ENCODE measurements around the gene TMEM106B. TPM values are rescaled to one million over a fixed set of nuclear protein-coding genes. Genes with fewer than 3 reads are reported as not detected.
A peak's percentile ranks its signal among the peaks of the same experiment; 100 is the strongest.
"Not testable (repeated sequence)": the region's sequence is repeated elsewhere in the genome, so short reads cannot be mapped to it uniquely, and the experiment has no call there.

Gene TMEM106B
- total RNA-seq = 10 to 100 TPM; 39.2 to 58.8 (median 46.0) TPM
- 10 to 100 TPM; 18.3 to 30.7 TPM for polyA plus RNA-seq
- long read RNA-seq, donor 1, full-length matches to known transcripts = 78 of 104 reads
- long read RNA-seq, donor 1, partial matches to known transcripts = 12 of 104 reads
- long read RNA-seq, donor 1, other reads (novel, unspliced or antisense) = 14 of 104 reads
- long read RNA-seq, donor 2, transcript TMEM106B-202 (8 exons, 2,126 nt) = major isoform, 11 of 11 reads
- long read RNA-seq, donor 2, partial matches to known transcripts = 0 of 11 reads
- long read RNA-seq, donor 2, other reads (novel, unspliced or antisense) = 0 of 11 reads
- long read RNA-seq, donor 3, transcript TMEM106B-202 (8 exons, 2,126 nt) = major isoform, 35 of 45 reads
- long read RNA-seq, donor 3, partial matches to known transcripts = 3 of 45 reads
- long read RNA-seq, donor 3, other reads (novel, unspliced or antisense) = 7 of 45 reads

GRCh38 chr7:12211054-12211710 lies at the start of gene TMEM106B:
Gene TMEM106B, plus strand, starts transcription at chr7:12211294. Its CDS starts 3,517 bp downstream, at chr7:12214811.
- 0 to 1% (median 1%) methylated on average over 52 to 62 of the region's 62 CpGs for WGBS, 3 donors
- intact Hi-C loops (cut with DNase I) = no loop called here
- Histone ChIP-seq H3K4me1 (ENCODE audit: insufficient read depth) (peaks cover 2% of the 10 kb centered on the region), H3K36me3 (no peaks in the 10 kb centered on the region), H3K4me3 (peak within 1 kb of the TSS; percentile 85), H3K27ac (peak within 1 kb of the TSS; percentile 84 to 86), H3K27me3 (no peaks in the 10 kb centered on the region), H3K9me3 (no peaks in the 10 kb centered on the region)
- peak; percentile 95 to 98 (median 96) for DNase-seq
- TF ChIP-seq, protein P1, sequence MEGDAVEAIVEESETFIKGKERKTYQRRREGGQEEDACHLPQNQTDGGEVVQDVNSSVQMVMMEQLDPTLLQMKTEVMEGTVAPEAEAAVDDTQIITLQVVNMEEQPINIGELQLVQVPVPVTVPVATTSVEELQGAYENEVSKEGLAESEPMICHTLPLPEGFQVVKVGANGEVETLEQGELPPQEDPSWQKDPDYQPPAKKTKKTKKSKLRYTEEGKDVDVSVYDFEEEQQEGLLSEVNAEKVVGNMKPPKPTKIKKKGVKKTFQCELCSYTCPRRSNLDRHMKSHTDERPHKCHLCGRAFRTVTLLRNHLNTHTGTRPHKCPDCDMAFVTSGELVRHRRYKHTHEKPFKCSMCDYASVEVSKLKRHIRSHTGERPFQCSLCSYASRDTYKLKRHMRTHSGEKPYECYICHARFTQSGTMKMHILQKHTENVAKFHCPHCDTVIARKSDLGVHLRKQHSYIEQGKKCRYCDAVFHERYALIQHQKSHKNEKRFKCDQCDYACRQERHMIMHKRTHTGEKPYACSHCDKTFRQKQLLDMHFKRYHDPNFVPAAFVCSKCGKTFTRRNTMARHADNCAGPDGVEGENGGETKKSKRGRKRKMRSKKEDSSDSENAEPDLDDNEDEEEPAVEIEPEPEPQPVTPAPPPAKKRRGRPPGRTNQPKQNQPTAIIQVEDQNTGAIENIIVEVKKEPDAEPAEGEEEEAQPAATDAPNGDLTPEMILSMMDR (IDR thresholded peaks at IDR 0.05) = peak in 1 of 3 donors; percentile 19
- TF ChIP-seq POLR2A (IDR thresholded peaks at IDR 0.05) = peak; percentile 72
- no peak for TF ChIP-seq EP300 (IDR thresholded peaks at IDR 0.05)

DNA sequence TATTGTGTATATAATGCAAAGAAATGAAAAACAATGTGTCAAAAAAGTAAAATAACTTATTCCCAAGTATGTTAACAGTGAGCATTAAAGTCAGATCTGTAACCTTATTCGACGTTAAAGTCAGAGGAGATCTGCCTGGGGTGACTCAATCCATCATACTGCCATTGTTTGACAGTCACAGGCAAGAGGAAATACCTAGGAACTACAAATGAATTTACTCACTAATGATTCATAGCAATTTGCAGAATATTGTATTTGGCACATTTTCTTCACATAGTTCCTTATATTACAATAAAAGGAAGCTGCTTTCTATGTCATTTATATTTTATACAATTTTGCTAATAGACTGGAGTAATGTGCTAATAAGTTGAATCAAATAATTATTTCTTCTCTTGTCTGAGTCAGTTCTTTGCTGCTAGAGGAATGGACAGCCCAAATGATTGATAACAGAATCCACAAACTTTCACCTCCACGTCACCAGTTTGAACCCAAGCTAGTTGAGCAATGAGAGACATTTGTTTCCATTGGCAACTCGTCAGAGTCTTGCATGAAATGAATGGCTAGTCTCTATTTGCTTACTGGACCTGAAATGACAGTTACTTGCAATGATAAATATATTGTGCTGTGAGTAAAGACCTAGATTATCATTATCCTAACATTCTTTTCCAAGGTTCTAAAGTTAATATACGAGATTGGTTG lies 48.5 kb upstream of the TMEM106B start:
- H3K27ac ChIP-seq = no peak overlapping the region
- TF ChIP-seq POLR2A (IDR thresholded peaks at IDR 0.05) (no peak), EP300 (IDR thresholded peaks at IDR 0.05) (no peak)
- TF ChIP-seq, protein P1 (IDR thresholded peaks at IDR 0.05) = no peak
- no peak for DNase-seq
- H3K9me3 ChIP-seq = no peaks in the 10 kb centered on the region
- WGBS, 3 donors = 39 to 52% (median 48%) methylated on average over 5 of the region's 5 CpGs
- intact Hi-C loops (cut with DNase I) = no loop called here
- H3K4me1 ChIP-seq (ENCODE audit: insufficient read depth) = no peaks in the 10 kb centered on the region
- H3K27me3 ChIP-seq = no peaks in the 10 kb centered on the region
- H3K36me3 ChIP-seq = no peaks in the 10 kb centered on the region
- H3K4me3 ChIP-seq = no peak overlapping the region

DNA sequence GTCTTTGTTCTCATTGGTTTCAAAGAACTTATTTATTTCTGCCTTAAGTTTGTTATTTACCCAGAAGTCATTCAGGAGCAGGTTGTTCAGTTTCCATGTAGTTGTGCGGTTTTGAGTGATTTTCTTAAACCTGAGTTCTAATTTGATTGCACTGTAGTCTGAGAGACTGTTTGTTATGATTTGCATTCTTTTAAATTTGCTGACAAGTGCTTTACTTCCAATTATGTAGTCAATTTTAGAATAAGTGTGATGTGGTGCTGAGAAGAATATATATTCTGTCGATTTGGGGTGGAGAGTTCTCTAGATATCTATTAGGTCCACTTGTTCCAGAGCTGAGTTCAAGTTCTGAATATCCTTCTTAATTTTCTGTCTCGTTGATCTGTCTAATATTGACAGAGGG lies 43.0 kb upstream of the TMEM106B start:
- H3K4me1 ChIP-seq (ENCODE audit: insufficient read depth); H3K27me3 ChIP-seq; H3K9me3 ChIP-seq; DNase-seq; intact Hi-C loops (cut with DNase I); H3K4me3 ChIP-seq; H3K27ac ChIP-seq; H3K36me3 ChIP-seq: not testable (repeated sequence)
- WGBS, 3 donors = 81 to 88% (median 85%) methylated on average over 3 of the region's 3 CpGs

- DNase-seq; H3K4me1 ChIP-seq (ENCODE audit: insufficient read depth); H3K27ac ChIP-seq; H3K27me3 ChIP-seq; H3K36me3 ChIP-seq; H3K4me3 ChIP-seq; intact Hi-C loops (cut with DNase I); H3K9me3 ChIP-seq: not testable (repeated sequence)
- 83 to 86% (median 84%) methylated on average over 6 of the region's 6 CpGs for WGBS, 3 donors
Measured at GRCh38 chr7:12169981-12170820, 40.9 kb upstream of the TMEM106B start.

GRCh38 chr7:12173671-12174070 lies 37.4 kb upstream of the TMEM106B start:
- WGBS, 3 donors = 54 to 69% (median 68%) methylated on average over 2 of the region's 2 CpGs
- no peak overlapping the region for H3K4me3 ChIP-seq
- intact Hi-C loops (cut with DNase I) = no loop called here

More at GRCh38 chr7:12173671-12174070, 37.4 kb upstream of the TMEM106B start:
- Histone ChIP-seq H3K9me3 (no peaks in the 10 kb centered on the region), H3K4me1 (ENCODE audit: insufficient read depth) (no peaks in the 10 kb centered on the region), H3K27ac (no peak overlapping the region), H3K27me3 (no peaks in the 10 kb centered on the region), H3K36me3 (no peaks in the 10 kb centered on the region)
- TF ChIP-seq, protein P1 (IDR thresholded peaks at IDR 0.05) = no peak
- TF ChIP-seq EP300 (IDR thresholded peaks at IDR 0.05) (no peak), POLR2A (IDR thresholded peaks at IDR 0.05) (no peak)
- DNase-seq = no peak

Data from ovary (tissue), 10 donors.